Measurements from ENCODE around the gene EFHD2.

DNA sequence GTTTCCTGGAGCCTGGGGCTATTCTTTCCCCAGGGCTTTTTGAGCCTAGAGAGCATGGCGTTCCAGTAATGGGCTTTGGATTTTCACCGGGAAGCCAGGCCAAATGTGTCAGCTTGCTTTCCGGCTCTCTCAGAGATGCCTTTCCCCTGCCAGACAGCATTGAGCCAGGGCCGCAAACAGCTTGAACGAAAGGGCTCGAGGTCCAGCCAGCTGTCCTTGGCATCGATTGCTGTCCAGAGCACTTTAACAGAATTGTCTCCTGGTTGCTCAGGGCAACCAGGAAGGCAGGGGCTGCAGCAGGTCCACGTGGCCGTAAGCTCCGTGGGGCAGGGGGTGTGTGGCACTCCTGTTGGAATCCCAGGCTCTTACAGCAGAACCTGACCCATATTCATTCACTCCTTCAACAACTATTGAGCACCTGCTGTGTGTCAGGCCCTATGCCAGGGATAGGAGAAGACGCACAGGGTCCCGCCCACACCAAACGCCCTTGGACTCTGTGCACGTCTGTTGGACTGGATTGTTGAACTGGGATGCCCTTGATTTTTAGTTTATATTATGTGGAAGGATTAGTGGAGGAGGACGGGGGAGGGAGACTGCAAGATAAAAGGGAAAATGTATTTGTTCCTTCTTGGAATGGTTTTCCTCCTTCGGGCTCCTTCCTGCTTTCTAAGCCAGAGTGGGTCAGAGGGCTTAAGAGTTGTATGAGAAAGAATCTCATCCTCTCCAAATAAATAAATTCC lies 38.7 kb upstream of the EFHD2 start:
- no peak for TF ChIP-seq POLR2A (IDR thresholded peaks at IDR 0.05)
- TF ChIP-seq, protein P1, sequence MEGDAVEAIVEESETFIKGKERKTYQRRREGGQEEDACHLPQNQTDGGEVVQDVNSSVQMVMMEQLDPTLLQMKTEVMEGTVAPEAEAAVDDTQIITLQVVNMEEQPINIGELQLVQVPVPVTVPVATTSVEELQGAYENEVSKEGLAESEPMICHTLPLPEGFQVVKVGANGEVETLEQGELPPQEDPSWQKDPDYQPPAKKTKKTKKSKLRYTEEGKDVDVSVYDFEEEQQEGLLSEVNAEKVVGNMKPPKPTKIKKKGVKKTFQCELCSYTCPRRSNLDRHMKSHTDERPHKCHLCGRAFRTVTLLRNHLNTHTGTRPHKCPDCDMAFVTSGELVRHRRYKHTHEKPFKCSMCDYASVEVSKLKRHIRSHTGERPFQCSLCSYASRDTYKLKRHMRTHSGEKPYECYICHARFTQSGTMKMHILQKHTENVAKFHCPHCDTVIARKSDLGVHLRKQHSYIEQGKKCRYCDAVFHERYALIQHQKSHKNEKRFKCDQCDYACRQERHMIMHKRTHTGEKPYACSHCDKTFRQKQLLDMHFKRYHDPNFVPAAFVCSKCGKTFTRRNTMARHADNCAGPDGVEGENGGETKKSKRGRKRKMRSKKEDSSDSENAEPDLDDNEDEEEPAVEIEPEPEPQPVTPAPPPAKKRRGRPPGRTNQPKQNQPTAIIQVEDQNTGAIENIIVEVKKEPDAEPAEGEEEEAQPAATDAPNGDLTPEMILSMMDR (IDR thresholded peaks at IDR 0.05) = no peak

All from body of pancreas (tissue), 4 donors.